Measurements from ENCODE around the gene CELF2. TPM values are rescaled to one million over a fixed set of nuclear protein-coding genes. Genes with fewer than 3 reads are reported as not detected.

Gene CELF2
- total RNA-seq, 3 donors from 2014 or later (not counting 1 experiment from before 2014, with no cell fraction given) = 282 to 298 (median 295) TPM

GRCh38 chr10:11057448-11057847 is 39.8 kb downstream of the CELF2 start:
- H3K4me1 Mint-ChIP-seq = no peaks in the 10 kb centered on the region
- Histone ChIP-seq H3K4me1 (ENCODE audit: control insufficient read depth, insufficient read depth, low read length) (no peaks in the 10 kb centered on the region), H3K27ac (ENCODE audit: low read length) (no peak overlapping the region), H3K27me3 (ENCODE audit: control insufficient read depth, insufficient read depth, low read length) (no peaks in the 10 kb centered on the region), H3K9me3 (ENCODE audit: control insufficient read depth, insufficient read depth, low read length) (no peaks in the 10 kb centered on the region), H3K4me3 (ENCODE audit: low read length) (no peak overlapping the region), H3K36me3 (ENCODE audit: control insufficient read depth, insufficient read depth, low read length) (no peaks in the 10 kb centered on the region)
- no peak for ATAC-seq
- no peak for DNase-seq
- H3K9me3 Mint-ChIP-seq = no peaks in the 10 kb centered on the region
- no peak overlapping the region for H3K27ac Mint-ChIP-seq
- no peak for TF ChIP-seq CTCF (IDR thresholded peaks at IDR 0.05)
- H3K4me3 Mint-ChIP-seq = no peak overlapping the region
- WGBS (ENCODE audit: insufficient coverage) = 86% methylated on average over 4 of the region's 6 CpGs
- H3K36me3 Mint-ChIP-seq = no peaks in the 10 kb centered on the region
- intact Hi-C loops (cut with micrococcal nuclease) = no loop called here
- peaks cover 9 to 16% of the 10 kb centered on the region in 2 donors for H3K27me3 Mint-ChIP-seq (ENCODE audit: low read depth in 2 of 2)

- no peaks in the 10 kb centered on the region for H3K27me3 ChIP-seq (ENCODE audit: control insufficient read depth, insufficient read depth, low read length)
- no peaks in the 10 kb centered on the region for H3K36me3 ChIP-seq (ENCODE audit: control insufficient read depth, insufficient read depth, low read length)
- TF ChIP-seq CTCF (IDR thresholded peaks at IDR 0.05) = no peak
- no peaks in the 10 kb centered on the region for H3K36me3 Mint-ChIP-seq
- WGBS (ENCODE audit: insufficient coverage) = 91% methylated on average over 4 of the region's 4 CpGs
- H3K27ac Mint-ChIP-seq = no peak overlapping the region
- no peaks in the 10 kb centered on the region for H3K9me3 Mint-ChIP-seq
- H3K27me3 Mint-ChIP-seq (ENCODE audit: low read depth in 2 of 2) = peaks cover 9 to 19% of the 10 kb centered on the region in 2 donors
- no peak overlapping the region for H3K4me3 ChIP-seq (ENCODE audit: low read length)
- no peaks in the 10 kb centered on the region for H3K4me1 ChIP-seq (ENCODE audit: control insufficient read depth, insufficient read depth, low read length)
- H3K9me3 ChIP-seq (ENCODE audit: control insufficient read depth, insufficient read depth, low read length) = no peaks in the 10 kb centered on the region
- intact Hi-C loops (cut with micrococcal nuclease) = no loop called here
- no peak overlapping the region for H3K4me3 Mint-ChIP-seq
- DNase-seq (no peak), ATAC-seq (no peak)
- H3K27ac ChIP-seq (ENCODE audit: low read length) = no peak overlapping the region
- no peaks in the 10 kb centered on the region for H3K4me1 Mint-ChIP-seq
These were observed 40.3 kb downstream of the CELF2 start for GRCh38 chr10:11057994-11058393.

- H3K4me1 ChIP-seq (ENCODE audit: control insufficient read depth, insufficient read depth, low read length) = no peaks in the 10 kb centered on the region
- H3K27me3 ChIP-seq (ENCODE audit: control insufficient read depth, insufficient read depth, low read length) = no peaks in the 10 kb centered on the region
- TF ChIP-seq CTCF (IDR thresholded peaks at IDR 0.05) = no peak
- intact Hi-C loops (cut with micrococcal nuclease) = no loop called here
- ATAC-seq (no peak), DNase-seq (no peak)
- no peak overlapping the region for H3K4me3 Mint-ChIP-seq
- WGBS (ENCODE audit: insufficient coverage) = 98% methylated on average over 8 of the region's 8 CpGs
- peaks cover 9 to 19% of the 10 kb centered on the region in 2 donors for H3K27me3 Mint-ChIP-seq (ENCODE audit: low read depth in 2 of 2)
- no peaks in the 10 kb centered on the region for H3K9me3 ChIP-seq (ENCODE audit: control insufficient read depth, insufficient read depth, low read length)
- no peak overlapping the region for H3K4me3 ChIP-seq (ENCODE audit: low read length)
- no peak overlapping the region for H3K27ac ChIP-seq (ENCODE audit: low read length)
- H3K27ac Mint-ChIP-seq = no peak overlapping the region
- no peaks in the 10 kb centered on the region for H3K36me3 Mint-ChIP-seq
- no peaks in the 10 kb centered on the region for H3K9me3 Mint-ChIP-seq
- no peaks in the 10 kb centered on the region for H3K36me3 ChIP-seq (ENCODE audit: control insufficient read depth, insufficient read depth, low read length)
- H3K4me1 Mint-ChIP-seq = no peaks in the 10 kb centered on the region
These were observed 41.3 kb downstream of the CELF2 start for GRCh38 chr10:11058965-11059364.

GRCh38 chr10:11063856-11064255 is 46.2 kb downstream of the CELF2 start:
- intact Hi-C loops (cut with micrococcal nuclease) = no loop called here
- no peak for ATAC-seq
- Histone ChIP-seq H3K4me1 (ENCODE audit: control insufficient read depth, insufficient read depth, low read length) (no peaks in the 10 kb centered on the region), H3K9me3 (ENCODE audit: control insufficient read depth, insufficient read depth, low read length) (no peaks in the 10 kb centered on the region), H3K36me3 (ENCODE audit: control insufficient read depth, insufficient read depth, low read length) (no peaks in the 10 kb centered on the region), H3K4me3 (ENCODE audit: low read length) (no peak overlapping the region), H3K27ac (ENCODE audit: low read length) (no peak overlapping the region), H3K27me3 (ENCODE audit: control insufficient read depth, insufficient read depth, low read length) (no peaks in the 10 kb centered on the region)
- Mint-ChIP-seq H3K27me3 (ENCODE audit: low read depth in 2 of 2) (peaks cover 9 to 19% of the 10 kb centered on the region in 2 donors), H3K4me1 (no peaks in the 10 kb centered on the region), H3K36me3 (no peaks in the 10 kb centered on the region), H3K4me3 (no peak overlapping the region), H3K27ac (no peak overlapping the region), H3K9me3 (no peaks in the 10 kb centered on the region)
- no peak for DNase-seq
- TF ChIP-seq CTCF (IDR thresholded peaks at IDR 0.05) = no peak
- 88% methylated on average over 5 of the region's 5 CpGs for WGBS (ENCODE audit: insufficient coverage)
